RWPE2 (cell line): Measurements from ENCODE around the gene ZNF438.

Experiments
- ATAC-seq: fragments of 200-7000 bp; cut with Tn5 transposase; 3 replicates; pipeline ENCODE4 v1.9.1; 2021; ENCODE audit warnings: low read depth
- DNase-seq: peaks from one replicate; pipeline ENCODE4 v3.0.0-alpha.2; 2020; ENCODE audit warnings: low spot score
- H3K27ac ChIP-seq: fragments of 450-650 bp; 2 replicates; pipeline ENCODE4 v1.5.1; 2017; ENCODE audit warnings: mild to moderate bottlenecking; ENCODE audit not compliant: poor library complexity, severe bottlenecking
- H3K27me3 ChIP-seq: fragments of 250-450 bp; sonication (Bioruptor Pico); 2 replicates; pipeline ENCODE4 v1.5.1; 2021; ENCODE audit warnings: mild to moderate bottlenecking, moderate library complexity; ENCODE audit not compliant: insufficient read depth, poor library complexity, severe bottlenecking
- H3K36me3 ChIP-seq: fragments of 250-450 bp; sonication (Bioruptor Pico); 2 replicates; pipeline ENCODE4 v1.5.1; 2020; ENCODE audit warnings: low read depth, mild to moderate bottlenecking, moderate library complexity
- H3K4me1 ChIP-seq: fragments of 250-450 bp; sonication (Bioruptor Pico); 2 replicates; pipeline ENCODE4 v1.5.1; 2021; ENCODE audit warnings: mild to moderate bottlenecking, moderate library complexity; ENCODE audit not compliant: insufficient read depth, poor library complexity, severe bottlenecking
- H3K4me3 ChIP-seq: fragments of 250-450 bp; sonication (Bioruptor Pico); 2 replicates; pipeline ENCODE4 v1.5.1; 2021; ENCODE audit warnings: mild to moderate bottlenecking, moderate library complexity; ENCODE audit not compliant: severe bottlenecking
- H3K9me3 ChIP-seq: fragments of 250-450 bp; sonication (Bioruptor Pico); 2 replicates; pipeline ENCODE4 v1.5.1; 2021; ENCODE audit warnings: mild to moderate bottlenecking, moderate library complexity; ENCODE audit not compliant: severe bottlenecking
- TF ChIP-seq, protein P1 (sequence below): fragments of 450-650 bp; IDR thresholded peaks from one replicate; pipeline ENCODE4 v1.5.1; 2017; ENCODE audit warnings: mild to moderate bottlenecking, moderate library complexity; ENCODE audit not compliant: poor library complexity, severe bottlenecking

ZNF438 gene

DNA sequence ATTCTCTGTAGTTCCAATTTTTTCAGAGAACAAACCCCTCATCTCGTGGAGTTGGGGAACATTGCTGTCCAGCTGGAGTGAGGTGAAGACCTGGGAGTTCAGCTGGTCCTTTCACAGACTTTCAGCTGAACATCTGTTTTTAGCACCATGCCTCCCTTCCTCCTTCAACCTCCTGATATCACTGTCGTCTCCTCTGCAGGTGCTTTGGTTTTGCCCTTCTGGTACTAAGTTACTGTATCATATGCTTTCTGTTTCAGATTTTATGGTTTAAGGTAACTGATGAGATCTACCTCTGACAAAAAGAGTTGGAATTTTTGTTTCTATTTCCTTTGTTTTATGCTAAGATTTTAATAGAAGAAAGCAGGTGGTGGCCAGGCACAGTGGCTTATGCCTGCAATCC lies 102.9 kb downstream of the ZNF438 start:
- Histone ChIP-seq H3K36me3 (no peaks in the 10 kb centered on the region), H3K27ac (no peak overlapping the region), H3K9me3 (no peaks in the 10 kb centered on the region), H3K4me3 (no peak overlapping the region), H3K4me1 (no peaks in the 10 kb centered on the region), H3K27me3 (no peaks in the 10 kb centered on the region)
- TF ChIP-seq, protein P1, sequence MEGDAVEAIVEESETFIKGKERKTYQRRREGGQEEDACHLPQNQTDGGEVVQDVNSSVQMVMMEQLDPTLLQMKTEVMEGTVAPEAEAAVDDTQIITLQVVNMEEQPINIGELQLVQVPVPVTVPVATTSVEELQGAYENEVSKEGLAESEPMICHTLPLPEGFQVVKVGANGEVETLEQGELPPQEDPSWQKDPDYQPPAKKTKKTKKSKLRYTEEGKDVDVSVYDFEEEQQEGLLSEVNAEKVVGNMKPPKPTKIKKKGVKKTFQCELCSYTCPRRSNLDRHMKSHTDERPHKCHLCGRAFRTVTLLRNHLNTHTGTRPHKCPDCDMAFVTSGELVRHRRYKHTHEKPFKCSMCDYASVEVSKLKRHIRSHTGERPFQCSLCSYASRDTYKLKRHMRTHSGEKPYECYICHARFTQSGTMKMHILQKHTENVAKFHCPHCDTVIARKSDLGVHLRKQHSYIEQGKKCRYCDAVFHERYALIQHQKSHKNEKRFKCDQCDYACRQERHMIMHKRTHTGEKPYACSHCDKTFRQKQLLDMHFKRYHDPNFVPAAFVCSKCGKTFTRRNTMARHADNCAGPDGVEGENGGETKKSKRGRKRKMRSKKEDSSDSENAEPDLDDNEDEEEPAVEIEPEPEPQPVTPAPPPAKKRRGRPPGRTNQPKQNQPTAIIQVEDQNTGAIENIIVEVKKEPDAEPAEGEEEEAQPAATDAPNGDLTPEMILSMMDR = no peak
- ATAC-seq = no peak
- no peak for DNase-seq

DNA sequence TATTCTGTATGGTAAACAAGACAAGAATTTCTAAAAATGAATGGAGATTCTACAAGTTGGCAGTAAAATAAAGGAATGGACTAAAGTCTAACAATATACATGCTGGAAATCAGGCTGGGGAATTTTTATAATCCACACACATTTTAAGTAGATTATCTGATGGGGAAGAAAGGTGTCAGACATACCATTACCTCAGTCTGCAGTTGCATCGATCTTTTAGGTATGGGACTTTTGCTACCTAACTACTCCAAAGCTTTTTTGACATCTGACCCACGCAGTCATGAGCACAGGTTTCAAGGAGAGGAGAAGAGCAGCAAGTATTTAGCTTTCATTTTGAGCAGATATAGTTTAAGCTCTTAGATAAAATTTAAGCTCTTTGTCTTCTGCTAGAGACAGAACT lies 113.0 kb downstream of the ZNF438 start:
- ATAC-seq (no peak), DNase-seq (no peak)
- no peaks in the 10 kb centered on the region for H3K36me3 ChIP-seq
- H3K4me1 ChIP-seq = peaks cover 6% of the 10 kb centered on the region
- H3K27me3 ChIP-seq = no peaks in the 10 kb centered on the region
- H3K9me3 ChIP-seq = no peaks in the 10 kb centered on the region
- no peak overlapping the region for H3K27ac ChIP-seq
- TF ChIP-seq, protein P1 = no peak
- no peak overlapping the region for H3K4me3 ChIP-seq

DNA sequence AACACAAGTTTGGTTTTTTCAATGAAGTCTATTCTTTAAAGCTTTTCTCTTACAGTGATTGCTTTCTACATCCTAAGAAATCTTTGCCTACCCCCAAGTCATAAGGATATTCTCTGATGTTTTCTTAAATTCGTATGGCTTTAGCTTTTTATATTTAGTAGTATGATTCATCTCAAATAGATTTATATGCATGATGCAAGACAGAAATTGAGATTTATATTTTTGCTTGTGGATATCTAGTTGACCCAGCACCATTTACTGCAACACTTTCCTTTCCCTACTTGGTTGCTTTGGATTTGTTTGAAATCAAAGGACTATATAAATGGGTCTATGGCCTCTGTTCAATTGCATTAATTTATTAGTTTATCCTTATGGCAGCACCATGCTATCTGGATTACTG lies 113.9 kb downstream of the ZNF438 start:
- TF ChIP-seq, protein P1 = no peak
- ATAC-seq (no peak), DNase-seq (no peak)
- H3K4me3 ChIP-seq = no peak overlapping the region
- H3K4me1 ChIP-seq = peaks cover 6% of the 10 kb centered on the region
- no peaks in the 10 kb centered on the region for H3K27me3 ChIP-seq
- no peaks in the 10 kb centered on the region for H3K36me3 ChIP-seq
- H3K9me3 ChIP-seq = no peaks in the 10 kb centered on the region
- no peak overlapping the region for H3K27ac ChIP-seq

DNA sequence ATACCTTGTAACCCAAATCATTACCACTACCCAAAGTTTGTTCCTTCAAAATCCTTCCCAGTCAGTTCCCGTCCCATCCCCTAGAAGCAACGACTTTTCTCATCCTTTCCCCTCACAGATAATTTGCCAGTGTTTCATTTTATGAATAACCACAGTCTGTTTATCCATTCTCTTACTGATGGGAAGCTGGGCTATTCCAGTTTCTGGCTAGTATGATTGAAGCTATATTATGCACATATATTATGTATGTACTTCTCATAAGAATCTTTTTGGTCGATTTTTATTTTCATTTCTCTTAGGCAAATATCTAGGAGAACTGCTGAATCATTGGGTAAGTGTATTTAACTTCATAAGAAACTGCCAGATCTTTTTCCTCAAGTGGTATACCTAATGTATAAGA lies 114.6 kb downstream of the ZNF438 start:
- TF ChIP-seq, protein P1 = no peak
- Histone ChIP-seq H3K36me3 (no peaks in the 10 kb centered on the region), H3K4me1 (peaks cover 6% of the 10 kb centered on the region), H3K9me3 (no peaks in the 10 kb centered on the region), H3K27me3 (no peaks in the 10 kb centered on the region), H3K4me3 (no peak overlapping the region), H3K27ac (no peak overlapping the region)
- ATAC-seq = no peak
- no peak for DNase-seq

DNA sequence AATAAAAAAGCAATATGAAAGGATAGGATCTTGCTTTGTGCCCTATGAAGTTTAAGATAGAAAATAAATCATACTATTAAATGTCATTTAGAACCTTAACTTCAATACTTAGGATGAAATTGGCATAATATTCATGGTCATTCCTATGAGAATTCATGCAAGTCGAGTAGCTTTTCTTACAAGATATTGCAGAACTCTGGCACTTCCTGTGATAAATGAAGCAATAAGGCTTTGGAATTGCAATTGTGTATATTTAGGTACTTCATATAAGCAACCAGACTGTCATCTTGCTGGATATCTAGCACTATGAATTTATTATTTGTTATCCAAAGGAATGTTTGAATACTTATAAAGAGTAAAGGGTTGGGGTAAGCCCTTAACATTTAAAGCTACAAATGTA lies 116.5 kb downstream of the ZNF438 start:
- Histone ChIP-seq H3K4me1 (peaks cover 6% of the 10 kb centered on the region), H3K27me3 (no peaks in the 10 kb centered on the region), H3K36me3 (no peaks in the 10 kb centered on the region), H3K27ac (no peak overlapping the region), H3K4me3 (no peak overlapping the region), H3K9me3 (no peaks in the 10 kb centered on the region)
- DNase-seq (no peak), ATAC-seq (no peak)
- TF ChIP-seq, protein P1 = no peak
